Effector memory CD8-positive, alpha-beta T cell (primary cell): Measurements from ENCODE around the gene KRTAP10-2.
"Not testable (repeated sequence)": the region's sequence is repeated elsewhere in the genome, so short reads cannot be mapped to it uniquely, and the experiment has no call there.

Experiments used
- ATAC-seq: fragments of 150-1000 bp; cut with Tn5 transposase; replicated peaks from 2 replicates; pipeline ENCODE4 v1.10.0; 2021; ENCODE audit warnings: mild to moderate bottlenecking, moderate library complexity
- DNase-seq, 3 experiments: peaks; one replicate each; pipeline ENCODE4 v3.0.0; 2021
- H3K27ac Mint-ChIP-seq, 2 donors: one replicate each; pipeline ENCODE4 v1.8.0; 2022; ENCODE audit warnings: mild to moderate bottlenecking in 2 of 2, mixed read lengths in 2 of 2, moderate library complexity in 2 of 2
- H3K27me3 Mint-ChIP-seq, 2 donors: one replicate each; pipeline ENCODE4 v1.8.0; 2022; ENCODE audit warnings: mixed read lengths in 2 of 2
- H3K36me3 Mint-ChIP-seq: one replicate; pipeline ENCODE4 v1.8.0; 2022; ENCODE audit warnings: mild to moderate bottlenecking, moderate library complexity, mixed read lengths; ENCODE audit not compliant: insufficient read depth
- H3K4me1 Mint-ChIP-seq, 2 donors: one replicate each; pipeline ENCODE4 v1.8.0; 2022; ENCODE audit warnings: low read depth in 2 of 2, mixed read lengths in 2 of 2
- H3K4me3 Mint-ChIP-seq, 2 donors: one replicate each; pipeline ENCODE4 v1.8.0; 2022; ENCODE audit warnings: mild to moderate bottlenecking in 2 of 2, mixed read lengths in 2 of 2, moderate library complexity in 2 of 2
- H3K9me3 Mint-ChIP-seq, 2 donors: one replicate each; pipeline ENCODE4 v1.8.0; 2022; ENCODE audit warnings: mixed read lengths in 2 of 2

KRTAP10-2 gene

DNA sequence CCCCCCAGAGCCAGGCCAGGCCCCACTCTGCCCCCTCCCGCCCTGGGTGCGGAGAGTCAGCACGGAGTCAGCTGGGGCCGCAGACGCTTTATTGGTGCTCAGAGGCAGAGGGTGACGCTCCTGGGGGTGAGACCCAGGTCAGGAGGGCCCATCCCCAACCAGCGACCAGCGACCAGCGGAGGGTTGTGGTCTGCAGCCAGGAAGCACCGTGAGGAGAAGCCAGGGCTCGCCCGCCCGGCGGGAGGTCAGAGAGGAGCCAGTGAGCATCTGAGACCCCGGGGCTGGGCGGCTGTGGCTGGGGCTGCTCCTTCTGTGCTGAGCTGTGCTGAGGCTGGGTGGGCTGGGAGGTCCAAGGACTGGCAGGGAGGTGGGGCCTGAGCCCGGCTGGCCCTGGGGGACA, 1.0 kb downstream of the KRTAP10-2 start:
- Mint-ChIP-seq H3K27me3 (peaks cover 0 to 30% of the 10 kb centered on the region in 2 donors), H3K4me1 (peaks cover 21 to 25% of the 10 kb centered on the region in 2 donors), H3K9me3 (peaks cover 7 to 11% of the 10 kb centered on the region in 2 donors)
- H3K4me3 Mint-ChIP-seq, H3K36me3 Mint-ChIP-seq, DNase-seq, ATAC-seq, H3K27ac Mint-ChIP-seq: not testable (repeated sequence)

GRCh38 chr21:44549525-44550211, 1.6 kb downstream of the KRTAP10-2 start:
- no peak overlapping the region for H3K4me3 Mint-ChIP-seq
- DNase-seq (no peak), ATAC-seq (no peak)
- peaks cover 21 to 25% of the 10 kb centered on the region in 2 donors for H3K4me1 Mint-ChIP-seq
- peaks cover 0 to 27% of the 10 kb centered on the region in 2 donors for H3K27me3 Mint-ChIP-seq
- H3K36me3 Mint-ChIP-seq, result no peaks in the 10 kb centered on the region
- peaks cover 7 to 11% of the 10 kb centered on the region in 2 donors for H3K9me3 Mint-ChIP-seq
- H3K27ac Mint-ChIP-seq, result no peak overlapping the region

DNA sequence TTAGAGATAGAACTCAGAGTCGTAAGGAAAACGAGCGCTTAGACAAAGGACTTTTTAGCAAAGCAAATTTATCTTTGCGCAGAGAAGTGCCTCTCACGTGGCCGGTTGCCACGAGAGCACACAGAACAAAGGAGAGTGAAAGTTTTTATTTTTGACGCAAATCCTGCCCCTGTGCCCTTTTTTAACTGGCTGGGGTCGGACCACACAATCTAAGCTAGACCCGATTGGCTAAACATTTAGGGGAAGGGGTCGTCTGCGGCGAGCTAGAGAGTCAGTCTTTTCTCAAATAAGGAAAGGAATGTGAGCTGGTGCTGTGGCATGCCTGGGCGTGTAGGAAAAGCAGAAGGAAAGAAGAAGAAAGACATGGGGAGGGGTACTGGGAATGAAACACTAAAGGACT, 2.4 kb downstream of the KRTAP10-2 start:
- Mint-ChIP-seq H3K27me3 (peaks cover 0 to 19% of the 10 kb centered on the region in 2 donors), H3K36me3 (no peaks in the 10 kb centered on the region), H3K27ac (no peak overlapping the region), H3K4me3 (no peak overlapping the region), H3K9me3 (peaks cover 7 to 11% of the 10 kb centered on the region in 2 donors), H3K4me1 (peaks cover 21 to 25% of the 10 kb centered on the region in 2 donors)
- ATAC-seq, result no peak
- DNase-seq, result no peak

- H3K9me3 Mint-ChIP-seq, result peaks cover 7 to 11% of the 10 kb centered on the region in 2 donors
- H3K27ac Mint-ChIP-seq, result peak overlapping the region in 1 of 2 donors; percentile 70
- ATAC-seq (no peak), DNase-seq (no peak)
- no peaks in the 10 kb centered on the region for H3K36me3 Mint-ChIP-seq
- H3K4me3 Mint-ChIP-seq, result peak overlapping the region in 1 of 2 donors; percentile 84
- peaks cover 0 to 14% of the 10 kb centered on the region in 2 donors for H3K27me3 Mint-ChIP-seq
- peaks cover 21 to 25% of the 10 kb centered on the region in 2 donors for H3K4me1 Mint-ChIP-seq
These were observed 2.9 kb downstream of the KRTAP10-2 start for GRCh38 chr21:44548381-44548780.

DNA sequence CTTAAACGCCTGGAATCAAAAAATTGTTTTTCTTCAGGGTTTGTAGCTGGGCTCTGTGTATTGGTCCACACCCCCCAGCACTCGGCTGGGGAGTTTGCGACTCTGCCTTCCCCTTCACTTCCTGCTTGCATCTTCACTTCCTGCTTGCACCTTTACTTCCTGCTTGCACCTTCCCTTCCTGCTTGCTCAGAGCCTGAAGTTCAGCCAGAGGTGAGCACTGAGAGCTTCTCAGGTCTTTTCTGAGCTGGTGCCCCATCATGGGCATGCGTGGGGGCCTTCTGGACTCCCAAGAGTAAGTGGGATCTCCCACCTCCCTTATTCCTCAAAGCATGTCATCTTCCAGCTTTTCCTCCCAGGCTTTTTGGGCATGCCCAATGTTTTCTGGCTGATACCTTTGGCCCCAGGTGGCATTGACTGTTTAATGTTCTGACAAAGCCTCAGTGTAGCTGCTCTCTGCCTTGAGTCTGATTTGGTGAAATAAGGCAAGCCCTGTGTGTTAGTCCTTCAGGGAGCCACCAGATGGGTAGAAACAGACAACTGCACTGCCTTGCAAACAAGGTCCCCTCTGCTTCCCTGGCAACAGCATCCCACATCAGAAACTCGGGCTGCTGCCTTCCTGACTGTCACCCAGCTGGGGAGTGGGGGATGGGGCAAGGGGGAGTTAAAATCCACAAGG, 3.5 kb downstream of the KRTAP10-2 start:
- peak; percentile 92 for ATAC-seq
- peaks cover 0 to 8% of the 10 kb centered on the region in 2 donors for H3K27me3 Mint-ChIP-seq
- H3K9me3 Mint-ChIP-seq, result peaks cover 7 to 11% of the 10 kb centered on the region in 2 donors
- H3K4me3 Mint-ChIP-seq, result peak overlapping the region; percentile 79 to 84
- H3K27ac Mint-ChIP-seq, result peak overlapping the region; percentile 70 to 99
- peaks cover 21 to 25% of the 10 kb centered on the region in 2 donors for H3K4me1 Mint-ChIP-seq
- no peaks in the 10 kb centered on the region for H3K36me3 Mint-ChIP-seq
- DNase-seq, result peak; percentile 14 to 17 (median 16)

DNA sequence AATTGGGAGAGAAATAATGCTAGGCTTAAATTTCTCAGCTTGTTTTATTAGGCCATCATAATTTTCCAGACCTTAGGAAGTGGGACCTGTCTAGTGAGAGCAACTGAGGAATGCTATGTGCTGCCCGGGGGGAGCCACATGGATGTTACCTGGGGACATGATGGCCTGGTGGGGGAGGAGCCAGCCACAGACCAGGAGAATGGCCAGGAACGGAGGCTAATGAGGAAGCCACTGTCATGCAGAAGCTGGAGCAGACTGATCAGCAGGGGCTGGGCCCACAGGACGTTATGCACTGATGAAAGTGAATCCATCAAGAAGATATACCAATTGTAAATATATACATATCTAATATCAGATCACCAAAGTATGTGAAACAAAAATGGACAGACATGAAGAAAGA, 6.7 kb downstream of the KRTAP10-2 start:
- Mint-ChIP-seq H3K27ac (no peak overlapping the region), H3K4me3 (no peak overlapping the region), H3K4me1 (peaks cover 19 to 21% of the 10 kb centered on the region in 2 donors), H3K27me3 (peaks cover 0 to 4% of the 10 kb centered on the region in 2 donors), H3K36me3 (no peaks in the 10 kb centered on the region), H3K9me3 (peaks cover 7 to 11% of the 10 kb centered on the region in 2 donors)
- DNase-seq (no peak), ATAC-seq (no peak)

GRCh38 chr21:44542716-44543115, 8.6 kb downstream of the KRTAP10-2 start:
- peaks cover 7 to 11% of the 10 kb centered on the region in 2 donors for H3K9me3 Mint-ChIP-seq
- peaks cover 8 to 11% of the 10 kb centered on the region in 2 donors for H3K4me1 Mint-ChIP-seq
- no peak overlapping the region for H3K27ac Mint-ChIP-seq
- DNase-seq, result no peak
- H3K27me3 Mint-ChIP-seq, result peaks cover 7 to 23% of the 10 kb centered on the region in 2 donors
- ATAC-seq, result no peak
- H3K4me3 Mint-ChIP-seq, result no peak overlapping the region
- no peaks in the 10 kb centered on the region for H3K36me3 Mint-ChIP-seq

GRCh38 chr21:44540741-44541288, 10.5 kb downstream of the KRTAP10-2 start:
- Mint-ChIP-seq H3K27ac (no peak overlapping the region), H3K9me3 (peaks cover 0 to 2% of the 10 kb centered on the region in 2 donors), H3K27me3 (peaks cover 15 to 28% of the 10 kb centered on the region in 2 donors), H3K4me1 (no peaks in the 10 kb centered on the region), H3K36me3 (no peaks in the 10 kb centered on the region), H3K4me3 (no peak overlapping the region)
- no peak for ATAC-seq
- no peak for DNase-seq

- Mint-ChIP-seq H3K4me3 (no peak within 1 kb of the TSS), H3K27me3 (peaks cover 15 to 28% of the 10 kb centered on the region in 2 donors), H3K9me3 (no peaks in the 10 kb centered on the region), H3K27ac (no peak within 1 kb of the TSS), H3K4me1 (no peaks in the 10 kb centered on the region), H3K36me3 (no peaks in the 10 kb centered on the region)
- no peak for ATAC-seq
- DNase-seq, result no peak
These were observed 11.2 kb downstream of the KRTAP10-2 start, which contains the start of gene KRTAP10-1 for GRCh38 chr21:44539991-44540666. KRTAP10-1 (minus strand) TSS chr21:44540195; CDS start chr21:44540150, 45 bp downstream.

DNA sequence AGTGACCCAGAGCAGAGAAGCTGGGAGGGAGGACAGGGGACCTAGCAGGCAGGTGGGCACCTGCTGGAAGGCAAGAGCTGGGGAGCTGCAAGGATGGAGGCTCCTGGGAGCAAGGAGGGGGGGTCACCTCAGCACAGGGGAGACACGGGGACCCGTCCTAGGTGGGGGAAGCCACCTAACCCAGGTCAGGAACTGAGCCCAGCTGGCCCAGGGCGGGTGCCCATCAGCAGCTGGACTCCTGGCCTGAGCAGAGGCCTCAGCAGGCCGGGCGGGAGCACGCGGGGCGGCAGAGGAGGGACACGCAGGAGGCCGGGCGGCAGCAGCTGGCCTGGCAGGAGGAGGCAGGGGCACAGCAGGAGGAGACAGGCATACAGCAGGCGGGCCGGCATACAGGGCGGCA, 12.3 kb downstream of the KRTAP10-2 start:
- Mint-ChIP-seq H3K4me3 (no peak overlapping the region), H3K36me3 (no peaks in the 10 kb centered on the region), H3K9me3 (no peaks in the 10 kb centered on the region), H3K4me1 (no peaks in the 10 kb centered on the region), H3K27ac (no peak overlapping the region), H3K27me3 (peaks cover 15 to 28% of the 10 kb centered on the region in 2 donors)
- no peak for DNase-seq
- no peak for ATAC-seq

DNA sequence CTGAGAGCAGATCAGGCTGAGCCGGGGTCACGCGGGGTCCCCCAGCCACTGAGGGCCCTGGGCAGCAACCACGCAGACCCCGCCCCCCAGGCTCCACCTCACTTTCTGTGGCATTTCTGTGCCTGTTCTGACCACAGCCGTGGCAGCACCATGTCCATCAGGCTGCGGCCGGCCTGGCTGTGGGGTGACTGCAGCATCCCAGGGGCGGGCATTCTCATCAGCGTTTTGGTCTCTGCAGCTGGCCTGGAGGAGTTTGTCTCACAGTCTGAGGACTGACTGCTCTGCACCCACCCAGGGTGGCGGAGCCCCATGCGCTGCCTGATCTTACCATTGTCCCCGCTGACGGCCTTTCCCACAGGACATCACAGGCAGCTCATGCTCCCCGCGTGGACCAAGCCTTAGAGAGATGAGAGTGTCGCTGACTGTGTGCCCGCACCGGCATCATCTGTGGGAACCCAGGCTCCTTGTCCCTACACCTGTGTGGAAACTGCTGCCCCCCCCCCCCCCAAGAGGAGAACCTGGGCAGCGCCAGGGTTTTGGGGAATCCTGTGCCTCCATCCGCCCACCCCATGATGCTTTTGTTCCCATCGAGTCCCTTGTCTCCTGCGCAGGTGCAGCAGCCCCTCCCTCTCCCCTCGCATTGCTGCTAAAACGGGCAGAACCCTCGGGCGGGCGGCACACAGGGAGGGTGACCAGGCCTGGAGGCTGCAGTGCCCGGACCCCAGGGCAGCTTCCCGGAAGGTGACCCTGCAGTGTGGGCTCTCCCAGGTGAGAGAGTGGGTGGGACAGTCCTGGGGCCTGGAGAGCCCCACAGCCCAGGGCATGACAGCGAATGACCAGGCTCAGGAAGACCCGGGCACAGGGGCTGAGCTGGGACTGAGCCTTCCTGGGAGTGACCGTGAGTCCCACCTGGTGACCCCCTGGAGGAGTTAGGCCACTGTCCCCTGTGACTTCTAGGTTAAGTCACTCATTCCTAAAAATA, 13.1 kb downstream of the KRTAP10-2 start:
- H3K27ac Mint-ChIP-seq, result no peak overlapping the region
- no peak overlapping the region for H3K4me3 Mint-ChIP-seq
- H3K4me1 Mint-ChIP-seq, result no peaks in the 10 kb centered on the region
- H3K27me3 Mint-ChIP-seq, result peaks cover 15 to 28% of the 10 kb centered on the region in 2 donors
- ATAC-seq (no peak), DNase-seq (no peak)
- H3K36me3 Mint-ChIP-seq, result no peaks in the 10 kb centered on the region
- no peaks in the 10 kb centered on the region for H3K9me3 Mint-ChIP-seq

DNA sequence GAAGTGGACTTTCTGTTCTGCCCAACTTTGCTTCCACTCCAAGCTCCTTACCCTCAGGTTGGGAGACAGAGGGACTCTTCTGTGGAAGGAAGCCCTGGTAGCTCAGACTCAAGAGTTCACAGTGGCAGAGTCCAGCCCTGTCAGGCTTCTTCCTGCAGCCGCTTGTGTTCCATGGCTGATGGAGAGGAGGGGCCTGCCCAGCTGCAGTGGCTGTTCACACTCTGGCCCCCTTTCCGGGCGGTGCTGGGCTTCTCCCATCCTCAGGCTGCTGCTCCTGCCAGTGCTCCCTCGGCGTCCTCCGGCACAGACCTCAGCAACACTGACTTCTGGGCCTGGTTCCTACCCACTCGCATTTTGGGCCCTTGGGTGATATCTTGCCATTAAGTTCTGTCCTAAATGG, 15.3 kb downstream of the KRTAP10-2 start:
- H3K27me3 Mint-ChIP-seq, result peaks cover 15 to 40% of the 10 kb centered on the region in 2 donors
- no peaks in the 10 kb centered on the region for H3K36me3 Mint-ChIP-seq
- H3K4me1 Mint-ChIP-seq, result no peaks in the 10 kb centered on the region
- H3K9me3 Mint-ChIP-seq, result no peaks in the 10 kb centered on the region
- ATAC-seq (no peak), DNase-seq (no peak)
- no peak overlapping the region for H3K4me3 Mint-ChIP-seq
- H3K27ac Mint-ChIP-seq, result no peak overlapping the region
